ENCODE results near the gene MUC4. TPM values are rescaled to one million over a fixed set of nuclear protein-coding genes. Genes with fewer than 3 reads are reported as not detected.
A peak's percentile ranks its signal among the peaks of the same experiment; 100 is the strongest.
"Not testable (repeated sequence)": the region's sequence is repeated elsewhere in the genome, so short reads cannot be mapped to it uniquely, and the experiment has no call there.

Gene MUC4
- total RNA-seq, 2 experiments from 2014 or later, result 0.08 to 0.15 TPM

- H3K27me3 Mint-ChIP-seq, result peaks cover 41% of the 10 kb centered on the region
- ChIA-PET CTCF (interaction anchor here (1.0 kb wide), 1 partner anchor 17 kb away, joined by 3 read pairs; no protein-coding TSS in a partner anchor), POLR2A (no interaction called here)
- no peak overlapping the region for H3K27ac Mint-ChIP-seq
- no peak overlapping the region for H3K4me3 Mint-ChIP-seq
- peaks cover 13% of the 10 kb centered on the region for H3K4me1 Mint-ChIP-seq
- H3K9me3 Mint-ChIP-seq, result no peaks in the 10 kb centered on the region
- DNase-seq, result peak; percentile 53
- H3K36me3 Mint-ChIP-seq (ENCODE audit: low read depth), result no peaks in the 10 kb centered on the region
Observed at GRCh38 chr3:195755791-195756676, 55.7 kb downstream of the MUC4 start.

- no peak overlapping the region for H3K27ac Mint-ChIP-seq
- H3K4me1 Mint-ChIP-seq, result peaks cover 13% of the 10 kb centered on the region
- POLR2A ChIA-PET, result no interaction called here
- CTCF ChIA-PET, result interaction anchor here (1.0 kb wide), 1 partner anchor 16 kb away, joined by 3 read pairs; no protein-coding TSS in a partner anchor
- H3K27me3 Mint-ChIP-seq, result peaks cover 35% of the 10 kb centered on the region
- no peak for DNase-seq
- H3K9me3 Mint-ChIP-seq, result no peaks in the 10 kb centered on the region
- no peak overlapping the region for H3K4me3 Mint-ChIP-seq
- H3K36me3 Mint-ChIP-seq (ENCODE audit: low read depth), result no peaks in the 10 kb centered on the region
Observed at GRCh38 chr3:195755391-195755790, 56.3 kb downstream of the MUC4 start.

GRCh38 chr3:195754906-195755305 is 56.8 kb downstream of the MUC4 start:
- H3K4me3 Mint-ChIP-seq, result no peak overlapping the region
- H3K4me1 Mint-ChIP-seq, result peaks cover 13% of the 10 kb centered on the region
- H3K27me3 Mint-ChIP-seq, result peaks cover 30% of the 10 kb centered on the region
- H3K27ac Mint-ChIP-seq, result no peak overlapping the region
- no peak for DNase-seq
- ChIA-PET POLR2A (no interaction called here), CTCF (interaction anchor here (1.0 kb wide), 1 partner anchor 16 kb away, joined by 3 read pairs; no protein-coding TSS in a partner anchor)
- H3K9me3 Mint-ChIP-seq, result no peaks in the 10 kb centered on the region
- H3K36me3 Mint-ChIP-seq (ENCODE audit: low read depth), result no peaks in the 10 kb centered on the region

GRCh38 chr3:195754141-195754540 is 57.6 kb downstream of the MUC4 start:
- DNase-seq, result no peak
- Mint-ChIP-seq H3K36me3 (ENCODE audit: low read depth) (no peaks in the 10 kb centered on the region), H3K9me3 (no peaks in the 10 kb centered on the region), H3K27me3 (peaks cover 22% of the 10 kb centered on the region), H3K27ac (no peak overlapping the region), H3K4me1 (peaks cover 13% of the 10 kb centered on the region), H3K4me3 (no peak overlapping the region)
- ChIA-PET POLR2A (no interaction called here), CTCF (no interaction called here)

- H3K27me3 Mint-ChIP-seq, result peaks cover 17% of the 10 kb centered on the region
- H3K4me1 Mint-ChIP-seq, result peaks cover 18% of the 10 kb centered on the region
- no peaks in the 10 kb centered on the region for H3K9me3 Mint-ChIP-seq
- no peaks in the 10 kb centered on the region for H3K36me3 Mint-ChIP-seq (ENCODE audit: low read depth)
- POLR2A ChIA-PET, result no interaction called here
- H3K4me3 Mint-ChIP-seq, result no peak overlapping the region
- no peak overlapping the region for H3K27ac Mint-ChIP-seq
- CTCF ChIA-PET, result no interaction called here
- DNase-seq, result no peak
Observed at GRCh38 chr3:195753581-195753980, 58.1 kb downstream of the MUC4 start.

GRCh38 chr3:195752546-195753331 is 59.0 kb downstream of the MUC4 start:
- ChIA-PET CTCF (no interaction called here), POLR2A (no interaction called here)
- peaks cover 12% of the 10 kb centered on the region for H3K27me3 Mint-ChIP-seq
- peaks cover 23% of the 10 kb centered on the region for H3K4me1 Mint-ChIP-seq
- H3K9me3 Mint-ChIP-seq, result no peaks in the 10 kb centered on the region
- DNase-seq, result no peak
- no peaks in the 10 kb centered on the region for H3K36me3 Mint-ChIP-seq (ENCODE audit: low read depth)
- H3K27ac Mint-ChIP-seq, result no peak overlapping the region
- no peak overlapping the region for H3K4me3 Mint-ChIP-seq

GRCh38 chr3:195752066-195752465 is 59.7 kb downstream of the MUC4 start:
- Mint-ChIP-seq H3K4me1 (peaks cover 24% of the 10 kb centered on the region), H3K27ac (no peak overlapping the region), H3K9me3 (no peaks in the 10 kb centered on the region), H3K36me3 (ENCODE audit: low read depth) (no peaks in the 10 kb centered on the region), H3K4me3 (no peak overlapping the region), H3K27me3 (peaks cover 8% of the 10 kb centered on the region)
- DNase-seq, result no peak
- CTCF ChIA-PET, result no interaction called here
- POLR2A ChIA-PET, result no interaction called here

- peaks cover 4% of the 10 kb centered on the region for H3K27me3 Mint-ChIP-seq
- no peaks in the 10 kb centered on the region for H3K36me3 Mint-ChIP-seq (ENCODE audit: low read depth)
- no peak overlapping the region for H3K27ac Mint-ChIP-seq
- no peak for DNase-seq
- H3K9me3 Mint-ChIP-seq, result no peaks in the 10 kb centered on the region
- ChIA-PET CTCF (no interaction called here), POLR2A (no interaction called here)
- no peak overlapping the region for H3K4me3 Mint-ChIP-seq
- peaks cover 22% of the 10 kb centered on the region for H3K4me1 Mint-ChIP-seq
Observed at GRCh38 chr3:195751560-195751959, 60.2 kb downstream of the MUC4 start.

- ChIA-PET POLR2A (no interaction called here), CTCF (no interaction called here)
- no peak overlapping the region for H3K27ac Mint-ChIP-seq
- no peak overlapping the region for H3K4me3 Mint-ChIP-seq
- H3K27me3 Mint-ChIP-seq, result peaks cover 4% of the 10 kb centered on the region
- no peaks in the 10 kb centered on the region for H3K9me3 Mint-ChIP-seq
- no peak for DNase-seq
- no peaks in the 10 kb centered on the region for H3K36me3 Mint-ChIP-seq (ENCODE audit: low read depth)
- peaks cover 18% of the 10 kb centered on the region for H3K4me1 Mint-ChIP-seq
Observed at GRCh38 chr3:195750797-195751520, 60.8 kb downstream of the MUC4 start.

- H3K4me3 Mint-ChIP-seq; H3K27me3 Mint-ChIP-seq; POLR2A ChIA-PET; CTCF ChIA-PET; H3K9me3 Mint-ChIP-seq; H3K36me3 Mint-ChIP-seq (ENCODE audit: low read depth); H3K27ac Mint-ChIP-seq; DNase-seq: not testable (repeated sequence)
- peaks cover 13% of the 10 kb centered on the region for H3K4me1 Mint-ChIP-seq
Observed at GRCh38 chr3:195749101-195749500, 62.6 kb downstream of the MUC4 start.

GRCh38 chr3:195748661-195749060 is 63.1 kb downstream of the MUC4 start:
- no peak overlapping the region for H3K27ac Mint-ChIP-seq
- no peak for DNase-seq
- no peak overlapping the region for H3K4me3 Mint-ChIP-seq
- ChIA-PET POLR2A (no interaction called here), CTCF (interaction anchor here (0.6 kb wide), 1 partner anchor 953 kb away, joined by 3 read pairs; no protein-coding TSS in a partner anchor)
- peaks cover 13% of the 10 kb centered on the region for H3K4me1 Mint-ChIP-seq
- no peaks in the 10 kb centered on the region for H3K36me3 Mint-ChIP-seq (ENCODE audit: low read depth)
- no peaks in the 10 kb centered on the region for H3K27me3 Mint-ChIP-seq
- H3K9me3 Mint-ChIP-seq, result no peaks in the 10 kb centered on the region

- Mint-ChIP-seq H3K27ac (no peak overlapping the region), H3K36me3 (ENCODE audit: low read depth) (no peaks in the 10 kb centered on the region), H3K27me3 (peaks cover 3% of the 10 kb centered on the region), H3K4me1 (peaks cover 13% of the 10 kb centered on the region), H3K4me3 (no peak overlapping the region), H3K9me3 (no peaks in the 10 kb centered on the region)
- CTCF ChIA-PET, result interaction anchor here (0.6 kb wide), 1 partner anchor 686 kb away, joined by 3 read pairs; the partner anchor contains the start of gene UBXN7
- DNase-seq, result no peak
- POLR2A ChIA-PET, result no interaction called here
Observed at GRCh38 chr3:195746751-195747150, 65.0 kb downstream of the MUC4 start.

- Mint-ChIP-seq H3K9me3 (no peaks in the 10 kb centered on the region), H3K4me1 (peaks cover 13% of the 10 kb centered on the region), H3K4me3 (no peak overlapping the region), H3K27me3 (peaks cover 5% of the 10 kb centered on the region), H3K27ac (no peak overlapping the region), H3K36me3 (ENCODE audit: low read depth) (no peaks in the 10 kb centered on the region)
- ChIA-PET POLR2A (no interaction called here), CTCF (interaction anchor here (0.6 kb wide), 1 partner anchor 686 kb away, joined by 3 read pairs; the partner anchor contains the start of gene UBXN7)
- no peak for DNase-seq
Observed at GRCh38 chr3:195746346-195746745, 65.4 kb downstream of the MUC4 start.

Data from activated CD4-positive, alpha-beta memory T cell treated with anti-CD3 and anti-CD28 coated beads, Interleukin-2, amount 10 ng/mL, durations not matched to agents 7 days and 5 days (primary cell).